ENCODE results near the gene LIMD2. TPM values are rescaled to one million over a fixed set of nuclear protein-coding genes. Genes with fewer than 3 reads are reported as not detected.

LIMD2 gene
- total RNA-seq, 2 donors from 2014 or later: 2.7 to 5.6 TPM

- Histone ChIP-seq H3K27ac (no peak overlapping the region), H3K36me3 (peaks cover 54% of the 10 kb centered on the region), H3K9me3 (no peaks in the 10 kb centered on the region), H3K4me3 (no peak overlapping the region), H3K27me3 (no peaks in the 10 kb centered on the region), H3K4me1 (no peaks in the 10 kb centered on the region)
- TF ChIP-seq CTCF (IDR thresholded peaks at IDR 0.05): no peak
- no peak for DNase-seq (ENCODE audit: low spot score)
Observed at GRCh38 chr17:63707151-63707550, 7.2 kb upstream of the LIMD2 start.

- TF ChIP-seq CTCF (IDR thresholded peaks at IDR 0.05): no peak
- H3K27ac ChIP-seq: no peak overlapping the region
- H3K36me3 ChIP-seq: peaks cover 54% of the 10 kb centered on the region
- peaks cover 0 to 4% of the 10 kb centered on the region in 2 donors for H3K4me1 ChIP-seq
- H3K4me3 ChIP-seq: no peak overlapping the region
- no peaks in the 10 kb centered on the region for H3K9me3 ChIP-seq
- no peaks in the 10 kb centered on the region for H3K27me3 ChIP-seq
- no peak for DNase-seq (ENCODE audit: low spot score)
Observed at GRCh38 chr17:63706336-63707082, 6.6 kb upstream of the LIMD2 start.

- Histone ChIP-seq H3K9me3 (no peaks in the 10 kb centered on the region), H3K27me3 (no peaks in the 10 kb centered on the region), H3K36me3 (peaks cover 52% of the 10 kb centered on the region), H3K4me1 (peaks cover 0 to 13% of the 10 kb centered on the region in 2 donors), H3K27ac (no peak overlapping the region), H3K4me3 (no peak overlapping the region)
- DNase-seq (ENCODE audit: low spot score): no peak
- no peak for TF ChIP-seq CTCF (IDR thresholded peaks at IDR 0.05)
Observed at GRCh38 chr17:63705657-63706056, 5.7 kb upstream of the LIMD2 start.

GRCh38 chr17:63704836-63705235, 4.9 kb upstream of the LIMD2 start:
- Histone ChIP-seq H3K4me1 (peaks cover 0 to 17% of the 10 kb centered on the region in 2 donors), H3K27me3 (no peaks in the 10 kb centered on the region), H3K27ac (no peak overlapping the region), H3K36me3 (peaks cover 44% of the 10 kb centered on the region), H3K9me3 (no peaks in the 10 kb centered on the region), H3K4me3 (no peak overlapping the region)
- no peak for DNase-seq (ENCODE audit: low spot score)
- no peak for TF ChIP-seq CTCF (IDR thresholded peaks at IDR 0.05)

GRCh38 chr17:63704259-63704576, 4.3 kb upstream of the LIMD2 start:
- TF ChIP-seq CTCF (IDR thresholded peaks at IDR 0.05): no peak
- no peak for DNase-seq (ENCODE audit: low spot score)
- Histone ChIP-seq H3K4me1 (peaks cover 0 to 19% of the 10 kb centered on the region in 2 donors), H3K36me3 (peaks cover 40% of the 10 kb centered on the region), H3K27ac (no peak overlapping the region), H3K27me3 (no peaks in the 10 kb centered on the region), H3K4me3 (no peak overlapping the region), H3K9me3 (no peaks in the 10 kb centered on the region)
